Upper lobe of right lung (tissue), 1 donor: ENCODE results near the gene SYT17. TPM values are rescaled to one million over a fixed set of nuclear protein-coding genes. Genes with fewer than 3 reads are reported as not detected.

Experiments used
- ATAC-seq: fragments of 200-7000 bp; cut with Tn5 transposase; one replicate; pipeline ENCODE4 v1.9.1; 2020; ENCODE audit warnings: mild to moderate bottlenecking, moderate library complexity
- DNase-seq: peaks from one replicate; pipeline ENCODE4 v3.0.0-alpha.2; 2020
- H3K27ac ChIP-seq: fragments of 200-600 bp; one replicate; pipeline ENCODE4 v1.8.0; 2022
- H3K27me3 ChIP-seq: fragments of 200-600 bp; one replicate; pipeline ENCODE4 v1.8.0; 2022; ENCODE audit warnings: mild to moderate bottlenecking
- H3K36me3 ChIP-seq: fragments of 200-600 bp; one replicate; pipeline ENCODE4 v1.8.0; 2022
- H3K4me1 ChIP-seq: fragments of 200-600 bp; one replicate; pipeline ENCODE4 v1.8.0; 2022
- H3K4me3 ChIP-seq: fragments of 200-600 bp; one replicate; pipeline ENCODE4 v1.8.0; 2022; ENCODE audit warnings: mild to moderate bottlenecking
- H3K9me3 ChIP-seq: fragments of 200-600 bp; one replicate; pipeline ENCODE4 v1.8.0; 2022
- intact Hi-C: fragments of 100-400 bp; cut with DNase I; formaldehyde crosslinking; loops from one replicate; pipeline ENCODE4 v1.11.0; 2022
- total RNA-seq: library from RNA; stranded (reverse); fragmentation: NEBNext Ultra II Directional; extraction: Animal tissue kit (Norgen Biotek cat#: 25700); gene quantifications from one replicate; pipeline ENCODE4 v1.2.1, GENCODE V29; 2021
- TF ChIP-seq, protein P1 (sequence below): fragments of 200-600 bp; IDR thresholded peaks from one replicate; pipeline ENCODE4 v1.8.0; 2022; ENCODE audit warnings: antibody characterized with exemption
- donor health status: DM: no; HTN: yes; CAD: no; lungs with severe emphysema.

SYT17 gene
- total RNA-seq, 1 donor from 2014 or later = 13.7 TPM

DNA sequence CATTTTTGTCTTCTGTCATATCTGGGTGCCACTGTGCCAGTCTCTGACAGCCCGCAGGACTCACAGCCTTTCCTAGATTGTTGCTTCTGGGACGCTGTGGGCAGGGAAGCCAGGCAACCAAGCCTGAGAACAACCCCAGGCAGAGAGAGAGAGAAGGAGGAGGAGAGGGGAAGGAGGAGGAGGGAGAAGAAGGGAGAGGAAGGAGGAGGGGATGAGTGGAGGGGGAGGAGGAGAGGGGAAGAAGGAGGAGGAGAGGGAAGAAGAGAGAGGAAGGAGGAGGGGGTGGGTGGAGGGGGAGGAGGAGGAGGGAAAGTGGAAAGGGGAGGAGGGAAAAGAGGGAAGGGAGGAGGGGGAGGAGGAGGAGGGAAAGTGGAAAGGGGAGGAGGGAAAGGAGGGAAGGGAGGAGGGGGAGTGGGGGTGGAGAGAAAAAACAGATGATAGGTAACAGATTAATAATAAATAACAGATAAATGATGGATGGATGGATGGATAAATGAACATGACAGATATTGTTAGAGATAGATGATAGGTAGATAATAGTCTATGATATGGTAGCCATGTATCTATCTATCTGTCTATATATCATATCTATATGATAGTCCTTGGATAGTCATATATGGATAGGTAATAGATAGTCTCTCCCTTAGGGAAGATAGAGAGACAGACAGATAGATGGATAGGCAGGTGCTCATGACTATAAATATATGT lies 146.8 kb downstream of the SYT17 start:
- H3K9me3 ChIP-seq = no peaks in the 10 kb centered on the region
- intact Hi-C loops = no loop called here

GRCh38 chr16:19315889-19316433 lies 147.9 kb downstream of the SYT17 start:
- Histone ChIP-seq H3K9me3 (no peaks in the 10 kb centered on the region), H3K4me3 (no peak overlapping the region), H3K27ac (no peak overlapping the region), H3K27me3 (no peaks in the 10 kb centered on the region), H3K36me3 (no peaks in the 10 kb centered on the region), H3K4me1 (no peaks in the 10 kb centered on the region)
- intact Hi-C loops = no loop called here
- DNase-seq (no peak), ATAC-seq (no peak)
- TF ChIP-seq, protein P1, sequence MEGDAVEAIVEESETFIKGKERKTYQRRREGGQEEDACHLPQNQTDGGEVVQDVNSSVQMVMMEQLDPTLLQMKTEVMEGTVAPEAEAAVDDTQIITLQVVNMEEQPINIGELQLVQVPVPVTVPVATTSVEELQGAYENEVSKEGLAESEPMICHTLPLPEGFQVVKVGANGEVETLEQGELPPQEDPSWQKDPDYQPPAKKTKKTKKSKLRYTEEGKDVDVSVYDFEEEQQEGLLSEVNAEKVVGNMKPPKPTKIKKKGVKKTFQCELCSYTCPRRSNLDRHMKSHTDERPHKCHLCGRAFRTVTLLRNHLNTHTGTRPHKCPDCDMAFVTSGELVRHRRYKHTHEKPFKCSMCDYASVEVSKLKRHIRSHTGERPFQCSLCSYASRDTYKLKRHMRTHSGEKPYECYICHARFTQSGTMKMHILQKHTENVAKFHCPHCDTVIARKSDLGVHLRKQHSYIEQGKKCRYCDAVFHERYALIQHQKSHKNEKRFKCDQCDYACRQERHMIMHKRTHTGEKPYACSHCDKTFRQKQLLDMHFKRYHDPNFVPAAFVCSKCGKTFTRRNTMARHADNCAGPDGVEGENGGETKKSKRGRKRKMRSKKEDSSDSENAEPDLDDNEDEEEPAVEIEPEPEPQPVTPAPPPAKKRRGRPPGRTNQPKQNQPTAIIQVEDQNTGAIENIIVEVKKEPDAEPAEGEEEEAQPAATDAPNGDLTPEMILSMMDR = no peak

More for the DNA sequence above, 146.8 kb downstream of the SYT17 start:
- H3K27ac ChIP-seq = no peak overlapping the region
- no peaks in the 10 kb centered on the region for H3K4me1 ChIP-seq
- H3K4me3 ChIP-seq = no peak overlapping the region
- TF ChIP-seq, protein P1 = no peak
- H3K36me3 ChIP-seq = no peaks in the 10 kb centered on the region
- no peak for DNase-seq
- ATAC-seq = no peak
- no peaks in the 10 kb centered on the region for H3K27me3 ChIP-seq

DNA sequence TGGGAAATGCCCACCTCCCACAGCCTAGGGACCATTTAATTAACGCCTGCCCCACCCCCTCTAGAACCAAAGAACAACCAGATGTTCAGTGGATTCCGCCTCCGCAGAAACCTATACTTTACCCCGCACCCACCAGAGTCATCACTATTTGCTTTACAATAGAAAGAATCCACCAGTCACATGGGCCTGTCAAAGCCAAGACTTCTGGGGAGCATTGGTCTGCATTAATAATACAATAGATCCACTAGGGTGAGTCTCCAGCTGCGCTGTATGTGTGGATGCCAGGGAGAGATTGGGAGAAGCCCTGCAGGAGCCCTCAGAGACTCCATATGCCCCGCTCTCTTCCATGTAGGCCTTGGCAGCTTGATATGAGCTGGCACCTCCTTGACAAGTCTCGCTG lies 148.8 kb downstream of the SYT17 start:
- TF ChIP-seq, protein P1 = no peak
- intact Hi-C loops = no loop called here
- no peaks in the 10 kb centered on the region for H3K9me3 ChIP-seq
- ATAC-seq = no peak
- no peak overlapping the region for H3K4me3 ChIP-seq
- H3K27ac ChIP-seq = no peak overlapping the region
- H3K36me3 ChIP-seq = no peaks in the 10 kb centered on the region
- H3K4me1 ChIP-seq = no peaks in the 10 kb centered on the region
- no peaks in the 10 kb centered on the region for H3K27me3 ChIP-seq
- DNase-seq = no peak

Other genes with a start within 250 kb of the SYT17 start
- 79.5 TPM for gene SMG1, start 241.8 kb upstream of the SYT17 start, total RNA-seq
- gene TMC7, start 184.3 kb upstream of the SYT17 start, total RNA-seq = 5.0 TPM
- gene COQ7, start 100.6 kb upstream of the SYT17 start, total RNA-seq = 15.4 TPM
- gene ITPRIPL2, start 54.3 kb upstream of the SYT17 start, total RNA-seq = 68.9 TPM
- gene CLEC19A, start 117.5 kb downstream of the SYT17 start, total RNA-seq = 0.17 TPM
- 68.7 TPM for gene TMC5, start 249.6 kb downstream of the SYT17 start, total RNA-seq